Breast epithelium (tissue), 3 donors: Measurements from ENCODE around the gene POLN.

Source experiments
- CTCF ChIP-seq, 3 donors: fragments of 450-650 bp; IDR thresholded peaks; one replicate each; pipeline ENCODE4 v1.5.1; 2016 to 2017; ENCODE audit warnings: antibody characterized with exemption in 3 of 3, mild to moderate bottlenecking in 3 of 3, moderate library complexity in 3 of 3
- POLR2A ChIP-seq: fragments of 450-650 bp; IDR thresholded peaks from one replicate; pipeline ENCODE4 v1.6.1; 2016; ENCODE audit warnings: antibody characterized with exemption, mild to moderate bottlenecking, moderate library complexity
- POLR2AphosphoS5 ChIP-seq, 3 donors: sonication (generic); formaldehyde crosslinking; IDR thresholded peaks; one replicate each; pipeline ENCODE4 v1.6.1; 2017; ENCODE audit warnings: antibody characterized with exemption in 3 of 3

GRCh38 chr4:2141022-2141761 lies 100.7 kb downstream of the POLN start:
- no peak for TF ChIP-seq CTCF (IDR thresholded peaks at IDR 0.05)
- no peak for TF ChIP-seq POLR2A
- TF ChIP-seq POLR2AphosphoS5 (IDR thresholded peaks at IDR 0.05): no peak
